Neuronal stem cell (in vitro differentiated cells): Measurements from ENCODE around the gene ATP2B1.

ENCODE experiments used
- DNase-seq: peaks from one replicate; pipeline ENCODE4 v3.0.0-alpha.2; 2013; ENCODE audit warnings: low spot score
- H2AFZ ChIP-seq: one replicate; pipeline ENCODE4 v1.6.1; 2013; ENCODE audit warnings: mild to moderate bottlenecking, low read length, inconsistent platforms
- H2AK5ac ChIP-seq: 2 replicates; pipeline ENCODE4 v1.6.1; 2013; ENCODE audit warnings: low read depth, mild to moderate bottlenecking, inconsistent platforms, low read length, moderate library complexity, mixed read lengths
- H2BK120ac ChIP-seq: 2 replicates; pipeline ENCODE4 v1.6.1; 2013; ENCODE audit warnings: low read depth, mild to moderate bottlenecking, inconsistent platforms, low read length, moderate library complexity, mixed read lengths
- H2BK12ac ChIP-seq: one replicate; pipeline ENCODE4 v1.6.1; 2013; ENCODE audit warnings: low read length, inconsistent platforms
- H2BK15ac ChIP-seq: 2 replicates; pipeline ENCODE4 v1.6.1; 2013; ENCODE audit warnings: mild to moderate bottlenecking, low read length, inconsistent platforms, mixed read lengths
- H2BK5ac ChIP-seq: one replicate; pipeline ENCODE4 v1.6.1; 2013; ENCODE audit warnings: inconsistent platforms, mild to moderate bottlenecking, low read length, moderate library complexity
- H3K14ac ChIP-seq: one replicate; pipeline ENCODE4 v1.6.1; 2013; ENCODE audit warnings: low read length, inconsistent platforms
- H3K18ac ChIP-seq: 2 replicates; pipeline ENCODE4 v1.6.1; 2013; ENCODE audit warnings: low read length, inconsistent platforms
- H3K23ac ChIP-seq: 2 replicates; pipeline ENCODE4 v1.6.1; 2013; ENCODE audit warnings: low read depth, mild to moderate bottlenecking, mixed read lengths, low read length, inconsistent platforms; ENCODE audit not compliant: poor library complexity
- H3K27ac ChIP-seq: replicated peaks from 3 replicates; pipeline ENCODE4 v1.5.1; 2013; ENCODE audit warnings: low read length, inconsistent platforms
- H3K27me3 ChIP-seq, 3 experiments: 2 replicates each; pipeline ENCODE4 v1.6.1; 2013; ENCODE audit warnings: low read length in 3 of 3, mild to moderate bottlenecking in 2 of 3, inconsistent platforms in 1 of 3, low read depth in 1 of 3, mixed read lengths in 1 of 3, moderate library complexity in 1 of 3; ENCODE audit not compliant: control insufficient read depth in 3 of 3, insufficient read depth in 3 of 3
- H3K36me3 ChIP-seq, 2 donors: replicated peaks in 1 of 2; 2 replicates each; pipeline ENCODE4 v1.6.1; 2013; ENCODE audit warnings: low read length in 2 of 2; ENCODE audit not compliant: control insufficient read depth in 2 of 2, insufficient read depth in 2 of 2
- H3K4ac ChIP-seq: 2 replicates; pipeline ENCODE4 v1.6.1; 2013; ENCODE audit warnings: inconsistent platforms, mild to moderate bottlenecking, low read length, moderate library complexity
- H3K4me1 ChIP-seq, 2 donors: 1 replicate in 1 of 2; 2 replicates in 1 of 2; pipeline ENCODE4 v1.6.1; 2013; ENCODE audit warnings: low read length in 2 of 2, low read depth in 1 of 2; ENCODE audit not compliant: control insufficient read depth in 2 of 2, insufficient read depth in 1 of 2
- H3K4me2 ChIP-seq: one replicate; pipeline ENCODE4 v1.6.1; 2013; ENCODE audit warnings: mild to moderate bottlenecking, low read length, inconsistent platforms; ENCODE audit not compliant: insufficient read depth, poor library complexity, severe bottlenecking
- H3K4me3 ChIP-seq, 2 donors: 2 replicates each; pipeline ENCODE4 v1.5.1; 2013; ENCODE audit warnings: low read length in 2 of 2, mild to moderate bottlenecking in 2 of 2, inconsistent platforms in 1 of 2, moderate library complexity in 1 of 2
- H3K79me1 ChIP-seq: one replicate; pipeline ENCODE4 v1.6.1; 2013; ENCODE audit warnings: low read depth, mild to moderate bottlenecking, inconsistent platforms, low read length, moderate library complexity
- H3K9ac ChIP-seq: one replicate; pipeline ENCODE4 v1.6.1; 2013; ENCODE audit warnings: mild to moderate bottlenecking, low read depth, low read length, inconsistent platforms; ENCODE audit not compliant: poor library complexity
- H3K9me3 ChIP-seq, 2 donors: replicated peaks in 1 of 2; 2 replicates each; pipeline versions ENCODE3 to v1.6.1; 2013; ENCODE audit warnings: low read length in 2 of 2, mild to moderate bottlenecking in 2 of 2, inconsistent platforms in 1 of 2, low read depth in 1 of 2, mixed read lengths in 1 of 2, moderate library complexity in 1 of 2; ENCODE audit not compliant: control insufficient read depth in 2 of 2, insufficient read depth in 1 of 2
- H4K8ac ChIP-seq: one replicate; pipeline ENCODE4 v1.6.1; 2013; ENCODE audit warnings: low read depth, mild to moderate bottlenecking, inconsistent platforms, low read length, moderate library complexity
- H4K91ac ChIP-seq: one replicate; pipeline ENCODE4 v1.6.1; 2013; ENCODE audit warnings: low read length, low read depth, mild to moderate bottlenecking, inconsistent platforms; ENCODE audit not compliant: poor library complexity
- WGBS, 2 donors: extraction: QIAGEN DNeasy Blood & Tissue Kit; methylation state at CpG; one replicate each; pipeline ENCODE4 v1.1.7; 2013; ENCODE audit warnings: missing lambda C conversion rate in 2 of 2, mixed read lengths in 1 of 2; ENCODE audit not compliant: insufficient read length in 2 of 2, insufficient replicate concordance in 1 of 2; ENCODE audit errors: extremely low coverage in 2 of 2; 5-methylcytosine and 5-hydroxymethylcytosine counted together

The ATP2B1 gene

GRCh38 chr12:89642959-89643358 lies 65.7 kb downstream of the ATP2B1 start:
- no peak overlapping the region for H3K14ac ChIP-seq
- no peak overlapping the region for H4K91ac ChIP-seq
- H2BK15ac ChIP-seq = no peak overlapping the region
- no peak overlapping the region for H3K9ac ChIP-seq
- WGBS, 2 donors = no CpG with 5 or more reads among the region's 5 CpGs
- H3K79me1 ChIP-seq = no peaks in the 10 kb centered on the region
- peaks cover 4 to 5% of the 10 kb centered on the region in 2 donors for H3K4me1 ChIP-seq
- H4K8ac ChIP-seq = no peak overlapping the region
- no peak overlapping the region for H3K4me2 ChIP-seq
- H2BK5ac ChIP-seq = no peak overlapping the region
- no peak overlapping the region for H3K23ac ChIP-seq
- H2BK12ac ChIP-seq = no peak overlapping the region
- H3K27ac ChIP-seq = no peak overlapping the region
- no peak overlapping the region for H2AFZ ChIP-seq
- H3K4ac ChIP-seq = no peak overlapping the region
- no peak overlapping the region for H3K18ac ChIP-seq
- no peak overlapping the region for H3K4me3 ChIP-seq
- no peaks in the 10 kb centered on the region for H3K9me3 ChIP-seq
- no peak overlapping the region for H2BK120ac ChIP-seq
- no peak for DNase-seq
- H2AK5ac ChIP-seq = no peak overlapping the region
- H3K27me3 ChIP-seq = no peaks in the 10 kb centered on the region
- H3K36me3 ChIP-seq = peaks cover 3 to 20% of the 10 kb centered on the region in 2 donors

- no peak for DNase-seq
- Histone ChIP-seq H3K36me3 (peaks cover 5 to 35% of the 10 kb centered on the region in 2 donors), H3K14ac (no peak overlapping the region), H3K9me3 (no peaks in the 10 kb centered on the region), H3K4me1 (peaks cover 0 to 2% of the 10 kb centered on the region in 2 donors), H3K4ac (no peak overlapping the region), H3K79me1 (peaks cover 1% of the 10 kb centered on the region), H3K18ac (no peak overlapping the region), H3K4me2 (no peak overlapping the region), H3K23ac (no peak overlapping the region), H2BK5ac (no peak overlapping the region), H3K27me3 (no peaks in the 10 kb centered on the region), H3K27ac (no peak overlapping the region), H4K91ac (no peak overlapping the region), H4K8ac (no peak overlapping the region), H2BK120ac (no peak overlapping the region), H2AFZ (no peak overlapping the region), H3K9ac (no peak overlapping the region), H3K4me3 (no peak overlapping the region), H2AK5ac (no peak overlapping the region), H2BK12ac (no peak overlapping the region), H2BK15ac (no peak overlapping the region)
- no CpG with 5 or more reads among the region's 1 CpG for WGBS, 2 donors
These were observed 71.9 kb downstream of the ATP2B1 start for GRCh38 chr12:89636776-89637160.

GRCh38 chr12:89636052-89636775 lies 72.4 kb downstream of the ATP2B1 start:
- Histone ChIP-seq H3K23ac (no peak overlapping the region), H3K27me3 (no peaks in the 10 kb centered on the region), H2AFZ (no peak overlapping the region), H3K27ac (no peak overlapping the region), H2BK12ac (no peak overlapping the region), H3K4me3 (no peak overlapping the region), H3K4me1 (peaks cover 0 to 2% of the 10 kb centered on the region in 2 donors), H3K4ac (no peak overlapping the region), H3K79me1 (peaks cover 1% of the 10 kb centered on the region), H3K4me2 (no peak overlapping the region), H2BK5ac (no peak overlapping the region), H2BK15ac (no peak overlapping the region), H3K9me3 (no peaks in the 10 kb centered on the region), H3K36me3 (peaks cover 5 to 31% of the 10 kb centered on the region in 2 donors), H3K14ac (no peak overlapping the region), H3K9ac (no peak overlapping the region), H2BK120ac (no peak overlapping the region), H3K18ac (no peak overlapping the region), H4K91ac (no peak overlapping the region), H2AK5ac (no peak overlapping the region), H4K8ac (no peak overlapping the region)
- no peak for DNase-seq
- WGBS, 2 donors = no CpG with 5 or more reads among the region's 5 CpGs

GRCh38 chr12:89634508-89634907 lies 74.1 kb downstream of the ATP2B1 start:
- Histone ChIP-seq H3K23ac (no peak overlapping the region), H3K9me3 (no peaks in the 10 kb centered on the region), H3K27ac (no peak overlapping the region), H2BK120ac (no peak overlapping the region), H2BK5ac (no peak overlapping the region), H2AFZ (no peak overlapping the region), H3K14ac (no peak overlapping the region), H3K36me3 (peaks cover 4 to 31% of the 10 kb centered on the region in 2 donors), H3K4me2 (no peak overlapping the region), H3K79me1 (peaks cover 1% of the 10 kb centered on the region), H2AK5ac (no peak overlapping the region), H3K18ac (no peak overlapping the region), H3K4me1 (no peaks in the 10 kb centered on the region), H4K8ac (no peak overlapping the region), H4K91ac (no peak overlapping the region), H2BK12ac (no peak overlapping the region), H3K4me3 (no peak overlapping the region), H2BK15ac (no peak overlapping the region), H3K27me3 (no peaks in the 10 kb centered on the region), H3K4ac (no peak overlapping the region), H3K9ac (no peak overlapping the region)
- no peak for DNase-seq
- no CpG with 5 or more reads among the region's 3 CpGs for WGBS, 2 donors
